Raji (cell line): ENCODE measurements around the gene EARS2.

Experiments used
- POLR2A ChIP-seq: IDR thresholded peaks from 2 replicates; pipeline ENCODE4 v1.6.1; 2011; ENCODE audit warnings: low read depth, low read length, control low read depth; ENCODE audit not compliant: insufficient read depth

The EARS2 gene

DNA sequence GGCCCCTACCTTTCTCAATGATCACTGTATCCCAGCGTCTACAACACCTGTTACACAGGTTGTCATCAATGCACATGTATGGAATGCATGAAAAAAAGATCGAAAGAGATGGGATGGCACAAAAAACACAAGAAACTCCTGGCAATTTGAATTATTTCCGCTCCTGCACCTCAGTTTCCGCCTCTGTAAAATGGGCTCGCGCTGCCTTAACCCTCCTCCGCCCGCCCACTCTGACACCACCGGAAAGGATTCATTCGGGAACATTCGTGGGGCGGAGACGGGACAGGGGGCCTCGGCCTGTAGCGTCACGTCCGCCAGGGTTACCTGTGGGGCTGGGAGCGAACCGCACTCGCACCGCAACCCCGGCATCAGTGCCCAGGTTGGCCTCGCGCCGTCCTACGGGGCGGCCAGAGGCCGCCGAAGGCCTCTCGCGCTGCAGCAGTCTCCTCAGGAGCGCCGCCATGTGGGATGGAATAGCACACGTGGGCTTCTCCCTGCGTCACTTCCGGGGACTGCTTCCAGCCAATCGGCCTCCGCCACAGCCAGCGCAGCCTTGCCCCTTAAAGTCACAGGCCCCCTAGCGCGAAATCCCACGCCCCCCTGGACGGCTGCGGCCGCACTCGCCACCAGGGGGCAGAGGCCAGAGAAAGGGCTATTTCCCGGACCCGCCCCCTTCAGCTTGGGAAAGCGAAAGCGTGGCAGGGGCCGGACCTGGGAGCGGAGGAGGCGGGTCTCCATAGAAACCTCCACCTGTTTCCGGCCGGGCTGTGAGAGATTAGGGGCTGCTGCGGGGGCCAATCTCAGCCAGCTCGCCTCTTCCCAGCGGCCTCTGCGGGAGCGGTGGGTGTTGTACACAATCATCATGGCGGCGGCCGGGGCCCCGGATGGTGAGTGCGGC, at the start of gene EARS2, which contains the start of gene UBFD1:
EARS2 (minus strand) TSS at position 470 of the 898 bp plus-strand sequence; CDS start at position 463, 7 bp downstream.
UBFD1 (plus strand) TSS at position 847 of the 898 bp plus-strand sequence; CDS start at position 863, 16 bp downstream.
- TF ChIP-seq POLR2A, result peak; percentile 77

DNA sequence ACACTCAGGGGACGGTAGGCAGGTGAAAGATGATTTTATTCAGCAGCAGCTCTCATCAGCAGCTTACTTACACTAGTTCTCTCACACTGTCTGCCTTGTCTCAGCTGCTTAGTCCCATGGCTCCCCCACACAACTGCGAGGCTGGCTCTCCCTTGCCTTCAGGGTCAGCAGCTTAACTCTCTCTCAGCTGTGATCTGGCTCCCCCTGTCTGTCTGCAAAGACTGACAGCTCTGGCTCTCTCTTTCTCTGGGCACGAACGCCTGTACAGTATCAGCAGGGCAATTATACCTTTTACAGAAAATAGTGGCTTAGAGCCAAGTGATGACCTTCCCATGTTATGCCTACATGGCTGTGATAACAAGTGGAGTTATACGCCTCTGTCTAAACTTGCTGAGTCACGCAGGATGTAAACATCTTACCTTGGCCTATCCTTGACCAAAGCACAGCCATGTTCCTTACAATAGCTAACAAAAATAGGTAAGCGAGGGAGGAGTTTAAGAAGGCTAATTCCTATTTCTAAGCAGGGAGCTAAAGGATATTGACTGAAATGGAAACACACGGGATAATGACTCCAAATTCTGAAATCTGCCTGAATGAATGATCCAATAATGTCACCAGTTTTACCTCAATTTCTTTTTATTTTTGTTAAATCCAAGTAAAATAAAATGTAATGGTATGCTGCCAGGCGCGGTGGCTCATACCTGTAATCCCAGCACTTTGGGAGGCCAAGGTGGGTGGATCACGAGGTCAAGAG, 40.0 kb upstream of the EARS2 start:
- 0 out of 2 replicates have a peak, but pooled peaks have one; percentile 36 for TF ChIP-seq POLR2A

DNA sequence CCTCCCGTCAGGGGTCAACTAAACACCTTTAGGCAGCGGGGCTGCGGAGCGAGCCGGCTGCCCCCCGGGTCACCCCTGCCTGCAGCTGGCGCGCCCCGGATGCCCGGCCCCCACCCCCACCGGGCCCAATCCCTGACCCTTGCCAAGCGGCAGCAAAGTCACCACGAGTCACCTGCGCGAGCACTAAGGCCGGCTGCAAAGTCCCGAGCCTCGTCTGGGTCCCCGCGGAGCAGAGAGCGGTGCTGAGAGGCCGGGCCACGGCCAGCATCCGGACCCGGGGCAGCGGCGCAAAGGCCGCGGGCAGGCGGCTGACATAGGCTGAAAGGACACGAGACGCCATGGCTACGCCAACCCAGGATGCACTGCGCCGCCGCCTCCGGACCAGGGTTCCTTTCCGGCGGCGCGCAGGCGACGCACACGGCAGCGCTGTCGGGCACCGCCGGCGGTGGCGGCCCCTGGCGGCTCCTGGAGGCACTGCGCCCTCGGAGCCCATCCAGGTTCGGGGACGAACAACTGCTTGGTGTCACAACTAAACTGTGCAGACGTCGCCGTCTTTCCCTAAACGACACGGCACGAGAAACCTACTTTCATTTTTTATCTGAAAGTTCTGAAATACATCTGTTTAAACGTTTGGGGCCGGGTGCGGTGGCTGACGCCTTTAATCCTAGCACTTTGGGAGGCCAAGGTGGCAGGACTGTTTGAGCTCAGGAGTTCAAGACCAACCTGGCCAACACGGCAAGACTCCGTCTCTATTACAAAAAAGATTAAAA, 39.0 kb upstream of the EARS2 start, which contains the start of gene NDUFAB1:
NDUFAB1 (minus strand) TSS at position 366 of the 770 bp plus-strand sequence; CDS start at position 340, 26 bp downstream.
- peak; percentile 93 for TF ChIP-seq POLR2A

DNA sequence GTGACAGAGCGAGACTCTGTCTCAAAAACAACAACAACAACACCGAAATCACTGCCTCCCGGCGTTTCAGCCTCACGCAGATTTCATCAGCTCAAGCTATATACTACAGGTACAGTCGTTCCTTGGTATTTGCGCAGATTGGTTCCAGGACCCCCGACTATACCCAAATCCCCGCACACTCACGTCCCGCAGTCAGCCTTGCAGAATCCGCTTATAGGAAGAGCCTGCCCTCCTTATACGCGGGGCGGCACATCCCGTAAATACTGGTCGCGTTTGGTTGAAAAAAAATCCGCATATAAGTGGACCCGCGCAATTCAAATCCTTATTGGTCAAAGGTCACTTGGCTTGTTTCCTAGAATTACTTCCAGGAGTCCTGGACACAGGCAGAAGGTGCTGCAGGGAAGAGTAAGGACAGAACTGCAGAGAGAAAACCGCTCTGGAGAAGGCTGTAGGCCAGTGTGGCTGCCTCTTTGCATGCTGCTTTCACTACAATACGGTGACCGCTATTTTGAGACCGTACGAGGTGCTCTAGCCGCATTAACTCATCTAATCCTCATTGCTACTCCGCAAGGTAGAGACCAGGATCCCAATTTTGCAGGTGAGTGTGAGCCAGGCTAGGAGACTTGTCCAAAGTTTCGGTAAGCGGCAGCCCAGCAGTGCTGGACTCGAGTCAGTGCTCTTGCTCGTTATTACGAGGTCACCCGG, 38.2 kb upstream of the EARS2 start:
- TF ChIP-seq POLR2A, result no peak

DNA sequence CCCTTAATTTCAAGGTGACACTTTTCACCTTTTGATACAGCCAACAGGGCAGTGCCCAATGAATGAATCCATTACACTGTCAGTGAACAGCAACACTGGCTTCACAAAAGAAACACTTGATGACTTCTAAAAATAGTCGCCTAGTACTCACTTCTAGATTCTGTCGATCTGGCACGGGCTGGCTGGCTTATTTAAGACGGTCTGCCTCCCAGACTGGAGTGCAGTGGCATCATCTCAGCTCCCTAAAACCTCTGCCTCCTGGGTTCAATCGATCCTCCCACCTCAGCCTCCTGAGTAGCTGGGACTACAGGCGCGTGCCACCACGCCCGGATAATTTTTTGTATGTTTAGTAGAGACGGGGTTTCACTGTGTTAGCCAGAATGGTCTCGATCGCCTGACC, 37.0 kb upstream of the EARS2 start:
- no peak for TF ChIP-seq POLR2A

DNA sequence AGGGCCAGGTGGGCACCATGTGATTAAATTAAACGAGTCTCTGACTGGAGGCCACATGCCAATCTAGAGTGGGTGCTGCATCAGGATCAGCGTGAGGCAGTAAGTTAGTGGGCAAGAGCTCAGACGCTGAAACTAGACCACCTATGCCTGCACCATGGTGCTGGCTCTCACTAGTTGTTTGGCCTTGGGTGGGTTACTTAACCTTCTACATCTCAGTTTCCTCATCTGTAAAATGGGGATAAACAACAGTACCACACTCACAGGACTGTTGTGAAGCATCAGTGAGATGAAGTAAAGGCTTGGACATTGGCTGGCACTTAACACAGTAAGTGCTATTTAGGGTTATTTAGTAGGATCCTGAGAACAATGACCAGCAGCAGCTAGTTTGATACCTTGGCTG, 33.0 kb upstream of the EARS2 start:
- no peak for TF ChIP-seq POLR2A

DNA sequence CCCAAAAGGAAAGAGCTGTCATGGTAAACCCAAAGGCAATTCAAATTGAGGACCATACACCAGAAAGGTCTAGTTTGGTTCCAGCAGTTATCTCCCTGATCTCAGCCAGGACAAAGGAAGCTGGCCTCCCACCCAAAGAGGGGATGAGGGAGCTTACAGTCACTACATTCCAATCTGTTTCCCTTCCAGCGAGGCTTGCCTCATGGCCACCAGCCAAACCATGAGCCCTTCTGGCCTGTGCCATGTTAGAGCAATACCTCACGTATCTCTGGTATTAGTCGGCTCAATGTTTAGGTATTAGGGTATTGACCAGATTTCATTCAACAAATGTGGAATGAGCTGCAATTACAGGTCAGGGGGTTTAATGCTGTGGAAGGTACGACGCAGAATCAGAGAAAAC, 30.6 kb upstream of the EARS2 start:
- TF ChIP-seq POLR2A, result no peak

DNA sequence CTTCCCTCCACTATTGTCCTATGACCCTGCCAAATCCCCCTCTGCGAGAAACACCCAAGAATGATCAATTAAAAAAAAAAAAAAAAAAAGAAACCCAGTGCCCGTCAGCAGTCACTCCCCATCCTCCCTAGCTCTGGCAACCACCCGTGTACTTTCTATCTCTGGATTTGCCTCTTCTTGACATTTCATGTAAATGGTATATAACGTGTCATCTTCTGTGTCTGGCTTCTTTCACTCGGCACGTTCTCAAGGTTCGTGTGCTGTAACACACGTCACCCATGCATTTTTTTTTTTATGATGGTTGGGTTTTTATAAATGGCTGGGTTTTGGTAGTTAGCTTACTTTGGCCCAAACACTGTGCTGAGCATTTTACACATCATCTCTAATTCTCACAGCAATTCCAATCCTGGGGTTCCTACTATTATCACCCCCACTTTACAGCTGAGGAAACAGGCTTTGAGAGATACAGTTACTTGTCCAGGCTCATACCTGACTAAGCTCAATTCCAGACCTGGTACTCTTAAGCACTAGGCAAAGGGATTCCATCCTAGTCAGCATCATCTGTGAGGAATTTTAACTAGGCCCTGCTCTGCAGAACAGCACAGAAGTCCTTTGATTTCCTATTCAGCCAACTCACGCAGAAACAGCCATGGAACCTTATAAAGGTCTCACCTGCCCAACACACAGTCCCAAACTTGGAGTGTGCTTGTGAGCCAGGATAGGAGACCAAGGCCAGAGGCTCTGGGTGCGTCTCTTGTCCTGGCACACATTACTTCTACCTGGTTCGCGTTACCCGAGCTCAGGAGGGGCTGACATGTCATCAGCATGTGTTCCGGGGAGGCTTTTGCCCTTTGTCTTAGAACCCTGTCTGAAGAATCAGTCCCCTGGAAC, 27.3 kb upstream of the EARS2 start:
- no peak for TF ChIP-seq POLR2A

DNA sequence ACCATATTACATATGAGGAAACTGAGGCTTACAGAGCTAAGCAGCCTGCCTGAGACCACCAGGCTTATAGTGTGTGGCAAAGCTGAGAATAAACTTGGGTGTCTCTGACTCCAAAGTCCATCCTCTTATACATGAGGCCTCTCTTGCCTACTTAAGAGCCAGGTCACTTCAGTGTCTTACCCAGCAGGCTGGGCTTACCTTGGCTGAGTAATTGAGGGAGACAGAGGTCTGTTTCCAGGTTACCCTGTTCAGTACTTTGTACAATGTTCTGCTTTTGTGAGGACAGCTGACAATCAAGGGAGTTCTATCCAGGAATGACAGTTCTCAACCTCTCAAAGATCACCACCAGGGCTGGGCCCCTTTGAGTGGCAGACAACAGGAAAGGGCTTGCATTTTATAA, 24.6 kb upstream of the EARS2 start:
- no peak for TF ChIP-seq POLR2A

DNA sequence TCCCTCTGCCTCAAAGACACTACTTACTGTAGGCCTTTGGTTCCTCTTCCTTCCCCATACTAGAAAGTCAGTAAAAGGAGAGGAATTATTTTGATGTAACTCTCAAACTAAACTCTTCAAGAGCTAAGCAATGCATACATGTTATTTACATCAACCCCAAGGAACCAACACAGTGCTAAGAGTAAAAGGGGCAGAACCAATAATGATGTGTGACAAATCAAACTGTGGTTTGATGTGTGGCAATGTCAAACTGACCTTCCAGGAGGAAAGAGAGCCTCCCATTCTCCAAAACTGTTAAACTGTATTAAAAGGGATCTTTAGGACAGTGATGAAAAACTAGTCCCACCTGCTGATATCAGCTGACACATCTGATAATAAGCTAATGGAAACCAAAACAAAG, 23.2 kb upstream of the EARS2 start:
- TF ChIP-seq POLR2A, result no peak

DNA sequence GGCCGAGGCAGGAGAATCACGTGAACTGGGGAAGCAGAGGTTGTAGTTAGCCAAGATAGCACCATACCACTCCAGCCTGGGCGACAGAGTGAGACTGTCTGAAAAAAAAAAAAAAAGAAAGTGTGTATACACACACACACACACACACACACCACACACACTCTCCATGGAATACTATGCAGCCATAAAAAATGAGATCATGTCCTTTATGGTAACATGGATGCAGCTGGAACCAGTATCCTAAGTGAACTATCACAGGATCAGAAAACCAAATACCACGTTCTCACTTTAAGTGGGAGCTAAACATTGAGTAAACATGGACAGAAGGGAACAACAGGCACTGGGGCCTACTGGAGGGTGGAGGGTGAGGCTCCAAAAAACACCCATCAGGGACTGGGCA, 22.2 kb upstream of the EARS2 start:
- no peak for TF ChIP-seq POLR2A

DNA sequence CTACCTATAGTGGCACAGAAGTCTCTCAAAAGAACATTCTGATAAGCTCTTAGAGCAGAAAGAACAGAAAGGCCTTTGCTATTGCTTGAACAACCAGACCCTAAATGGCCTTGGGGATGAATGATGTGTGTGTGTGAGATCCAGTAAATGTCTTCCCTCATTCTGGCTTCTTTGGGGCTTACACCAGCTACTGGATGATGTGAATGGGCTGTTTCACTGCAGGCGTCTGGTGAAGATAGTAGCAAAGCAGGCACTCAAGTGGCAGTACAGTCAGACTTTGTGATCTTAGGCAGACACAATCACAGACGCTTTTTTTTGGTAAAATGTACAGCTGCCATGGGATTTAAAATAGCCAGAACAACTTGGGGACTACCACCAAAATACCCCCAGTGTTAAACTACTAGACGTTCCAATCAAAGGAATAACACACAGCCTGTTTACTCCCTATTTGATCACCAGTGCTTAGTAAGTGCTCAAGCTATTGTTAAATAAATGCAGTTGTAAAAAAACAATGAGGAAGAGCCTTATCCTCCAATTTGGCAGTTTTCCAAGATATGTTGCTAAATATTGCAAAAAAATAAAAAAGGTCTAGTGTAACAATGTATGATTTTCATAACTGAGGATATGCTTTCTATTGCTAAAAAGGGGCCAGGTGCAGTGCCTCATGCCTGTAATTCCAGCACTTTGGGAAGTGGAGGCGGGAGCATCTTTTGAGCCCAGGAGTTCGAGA, 21.1 kb upstream of the EARS2 start:
- TF ChIP-seq POLR2A, result no peak

DNA sequence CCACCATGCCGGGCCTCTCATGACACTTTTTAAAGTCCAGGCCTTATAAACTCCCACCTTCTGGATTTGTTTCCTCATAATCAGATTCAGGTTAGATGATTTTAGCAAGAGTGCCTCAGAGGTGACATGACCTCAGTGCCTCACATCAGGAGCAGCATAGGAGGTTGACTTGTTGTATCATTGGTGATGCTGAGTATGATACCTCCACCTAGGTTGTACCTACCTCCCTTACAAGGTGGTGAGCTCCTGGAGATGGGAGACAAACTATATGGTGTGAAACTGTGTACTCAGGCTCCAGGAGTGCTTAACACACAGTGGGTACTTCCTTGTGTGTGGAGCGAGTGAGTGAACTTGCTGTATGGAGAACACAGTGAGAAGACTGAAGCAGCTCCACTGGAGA, 20.3 kb upstream of the EARS2 start:
- TF ChIP-seq POLR2A, result no peak
